KMS-11 (cell line): Measurements from ENCODE around the gene HSDL2.

Source experiments
- H2AFZ ChIP-seq: fragments of 200-600 bp; sonication (generic); 2 replicates; pipeline ENCODE4 v1.6.1; 2016; ENCODE audit warnings: antibody characterized with exemption, mixed run types, low read depth
- H3K27ac ChIP-seq: fragments of 200-600 bp; sonication (generic); 2 replicates; pipeline ENCODE4 v1.6.1; 2016; ENCODE audit warnings: mild to moderate bottlenecking, mixed run types
- H3K27me3 ChIP-seq: fragments of 200-600 bp; sonication (generic); 2 replicates; pipeline ENCODE4 v1.6.1; 2017; ENCODE audit warnings: mild to moderate bottlenecking, low read depth, mixed run types, moderate library complexity; ENCODE audit not compliant: insufficient read depth
- H3K36me3 ChIP-seq: fragments of 200-600 bp; sonication (generic); 2 replicates; pipeline ENCODE4 v1.6.1; 2017; ENCODE audit warnings: mild to moderate bottlenecking, mixed run types; ENCODE audit not compliant: insufficient read depth
- H3K4me1 ChIP-seq: fragments of 200-600 bp; sonication (generic); 2 replicates; pipeline ENCODE4 v1.6.1; 2016; ENCODE audit warnings: mild to moderate bottlenecking, low read depth, mixed run types; ENCODE audit not compliant: poor library complexity, severe bottlenecking
- H3K4me2 ChIP-seq: fragments of 200-600 bp; sonication (generic); 2 replicates; pipeline ENCODE4 v1.7.0; 2016; ENCODE audit warnings: mild to moderate bottlenecking, mixed run types
- H3K4me3 ChIP-seq: fragments of 200-600 bp; sonication (generic); IDR thresholded peaks from 2 replicates; pipeline ENCODE4 v1.6.1; 2017; ENCODE audit warnings: low read depth, low read length, mixed read lengths; ENCODE audit not compliant: insufficient read depth
- H3K79me2 ChIP-seq: fragments of 200-600 bp; sonication (generic); 2 replicates; pipeline ENCODE4 v1.6.1; 2016; ENCODE audit warnings: low read depth, mixed run types; ENCODE audit not compliant: insufficient read depth
- H3K9ac ChIP-seq: fragments of 200-600 bp; sonication (generic); 2 replicates; pipeline ENCODE4 v1.6.1; 2016; ENCODE audit warnings: mild to moderate bottlenecking, mixed run types
- H4K20me1 ChIP-seq: fragments of 200-600 bp; sonication (generic); 2 replicates; pipeline ENCODE4 v1.6.1; 2016; ENCODE audit warnings: mild to moderate bottlenecking, mixed run types; ENCODE audit not compliant: insufficient read depth
- CTCF ChIP-seq: fragments of 200-600 bp; sonication (generic); conservative IDR thresholded peaks from 2 replicates; pipeline ENCODE4 v1.6.1; 2017; ENCODE audit warnings: low read depth, mild to moderate bottlenecking, antibody characterized with exemption, low read length, moderate library complexity, mixed read lengths

Gene HSDL2

GRCh38 chr9:112462855-112463254 lies 82.9 kb downstream of the HSDL2 start:
- H3K4me1 ChIP-seq: no peaks in the 10 kb centered on the region
- no peaks in the 10 kb centered on the region for H3K27me3 ChIP-seq
- no peaks in the 10 kb centered on the region for H4K20me1 ChIP-seq
- H3K36me3 ChIP-seq: no peaks in the 10 kb centered on the region
- H3K4me2 ChIP-seq: no peak overlapping the region
- no peaks in the 10 kb centered on the region for H3K79me2 ChIP-seq
- H2AFZ ChIP-seq: no peak overlapping the region
- no peak overlapping the region for H3K4me3 ChIP-seq
- no peak for TF ChIP-seq CTCF
- no peak overlapping the region for H3K9ac ChIP-seq
- H3K27ac ChIP-seq: no peak overlapping the region

DNA sequence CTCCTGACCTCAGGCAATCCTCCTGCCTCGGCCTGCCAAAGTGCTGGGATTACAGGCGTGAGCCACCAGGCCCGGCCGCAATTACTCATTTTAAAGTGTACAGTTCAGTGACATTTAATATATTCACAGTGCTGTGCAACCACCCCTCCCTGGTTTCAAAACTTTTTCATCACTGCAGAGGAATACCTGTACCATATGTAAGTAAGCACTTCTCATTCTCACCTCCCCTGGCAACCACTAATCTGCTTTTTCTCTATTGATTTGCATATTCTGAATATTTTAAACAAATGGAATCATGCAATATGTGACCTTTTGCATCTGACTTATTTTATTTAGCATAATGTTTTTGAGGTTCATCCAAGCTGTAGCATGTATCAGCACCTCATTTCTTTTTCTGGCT lies 85.4 kb downstream of the HSDL2 start:
- Histone ChIP-seq H3K4me3 (no peak overlapping the region), H4K20me1 (no peaks in the 10 kb centered on the region), H3K27me3 (no peaks in the 10 kb centered on the region), H2AFZ (no peak overlapping the region), H3K79me2 (no peaks in the 10 kb centered on the region), H3K27ac (no peak overlapping the region), H3K36me3 (no peaks in the 10 kb centered on the region), H3K4me2 (no peak overlapping the region), H3K9ac (no peak overlapping the region), H3K4me1 (no peaks in the 10 kb centered on the region)
- TF ChIP-seq CTCF: no peak

DNA sequence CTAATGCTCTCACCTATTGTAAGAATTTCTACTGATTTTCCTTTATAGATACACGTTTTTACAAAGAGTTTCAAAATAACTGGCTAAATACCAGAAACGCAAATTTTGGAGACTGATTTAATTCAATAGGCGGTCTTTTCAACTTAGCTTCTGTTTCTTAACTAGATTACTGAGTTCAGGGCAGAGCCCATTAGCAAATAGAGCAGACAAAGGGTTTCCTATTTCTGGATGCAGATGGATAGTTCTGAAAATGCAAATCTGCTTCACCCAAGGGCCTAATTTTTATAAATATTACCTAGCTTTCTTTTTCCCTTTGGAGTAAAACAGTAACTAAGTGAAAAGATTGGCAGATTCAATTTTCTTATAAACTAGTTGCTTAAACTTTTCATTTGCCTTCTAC lies 93.1 kb downstream of the HSDL2 start:
- Histone ChIP-seq H3K36me3 (no peaks in the 10 kb centered on the region), H3K27me3 (no peaks in the 10 kb centered on the region), H4K20me1 (no peaks in the 10 kb centered on the region), H3K4me2 (no peak overlapping the region), H3K4me1 (no peaks in the 10 kb centered on the region), H2AFZ (no peak overlapping the region), H3K79me2 (no peaks in the 10 kb centered on the region), H3K27ac (no peak overlapping the region), H3K4me3 (no peak overlapping the region), H3K9ac (no peak overlapping the region)
- no peak for TF ChIP-seq CTCF

DNA sequence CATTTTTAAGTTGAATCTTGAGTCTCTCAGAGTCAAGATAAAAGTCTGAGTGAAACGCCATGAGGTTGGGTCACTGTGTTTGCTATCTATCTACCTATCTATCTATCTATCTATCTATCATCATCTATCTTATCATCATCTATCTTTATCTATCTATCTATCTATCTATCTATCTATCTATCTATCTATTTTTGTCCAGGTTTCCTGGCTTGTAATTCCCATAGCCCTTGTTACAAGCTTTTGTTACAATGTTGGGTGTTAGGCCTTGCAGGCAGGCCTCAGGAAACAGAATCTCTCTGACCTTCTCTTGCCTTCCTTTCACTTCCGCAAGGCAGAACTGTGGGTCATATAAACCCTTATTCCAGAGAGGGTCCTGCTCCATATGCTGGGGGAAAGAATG lies 94.1 kb downstream of the HSDL2 start:
- TF ChIP-seq CTCF: no peak
- no peaks in the 10 kb centered on the region for H3K79me2 ChIP-seq

GRCh38 chr9:112475318-112475717 lies 95.4 kb downstream of the HSDL2 start:
- no peak for TF ChIP-seq CTCF
- Histone ChIP-seq H3K4me1 (no peaks in the 10 kb centered on the region), H3K79me2 (no peaks in the 10 kb centered on the region)

More for the DNA sequence above, 94.1 kb downstream of the HSDL2 start:
- Histone ChIP-seq H3K27me3 (no peaks in the 10 kb centered on the region), H3K36me3 (no peaks in the 10 kb centered on the region), H2AFZ (no peak overlapping the region), H3K9ac (no peak overlapping the region), H3K4me1 (no peaks in the 10 kb centered on the region), H3K4me2 (no peak overlapping the region), H4K20me1 (no peaks in the 10 kb centered on the region), H3K27ac (no peak overlapping the region), H3K4me3 (no peak overlapping the region)

More at GRCh38 chr9:112475318-112475717, 95.4 kb downstream of the HSDL2 start:
- H3K27me3 ChIP-seq: no peaks in the 10 kb centered on the region
- no peak overlapping the region for H3K4me3 ChIP-seq
- no peaks in the 10 kb centered on the region for H4K20me1 ChIP-seq
- no peak overlapping the region for H3K9ac ChIP-seq
- H3K4me2 ChIP-seq: no peak overlapping the region
- no peak overlapping the region for H3K27ac ChIP-seq
- no peaks in the 10 kb centered on the region for H3K36me3 ChIP-seq
- H2AFZ ChIP-seq: no peak overlapping the region
